Measurements from ENCODE around the gene HMOX2. TPM values are rescaled to one million over a fixed set of nuclear protein-coding genes. Genes with fewer than 3 reads are reported as not detected.

The HMOX2 gene
- total and polyA plus RNA-seq, 9 donors = 25.0 to 73.3 (median 31.6) TPM

GRCh38 chr16:4450931-4451519 lies 25.2 kb upstream of the HMOX2 start:
- intact Hi-C loops (cut with DNase I) = no loop called here
- no peaks in the 10 kb centered on the region for H3K4me1 ChIP-seq (ENCODE audit: insufficient read depth)
- WGBS, 3 donors = 82 to 94% (median 89%) methylated on average over 12 to 14 of the region's 14 CpGs
- no peak overlapping the region for H3K4me3 ChIP-seq
- TF ChIP-seq CTCF (IDR thresholded peaks at IDR 0.05) (no peak), EP300 (IDR thresholded peaks at IDR 0.05) (no peak), POLR2A (IDR thresholded peaks at IDR 0.05) (no peak)
- no peaks in the 10 kb centered on the region for H3K9me3 ChIP-seq
- no peaks in the 10 kb centered on the region for H3K27me3 ChIP-seq
- H3K27ac ChIP-seq = no peak overlapping the region
- H3K36me3 ChIP-seq = no peaks in the 10 kb centered on the region
- DNase-seq = no peak

GRCh38 chr16:4452674-4453073 lies 23.5 kb upstream of the HMOX2 start:
- Histone ChIP-seq H3K27ac (no peak overlapping the region), H3K4me3 (no peak overlapping the region), H3K4me1 (ENCODE audit: insufficient read depth) (no peaks in the 10 kb centered on the region), H3K36me3 (no peaks in the 10 kb centered on the region), H3K27me3 (no peaks in the 10 kb centered on the region), H3K9me3 (no peaks in the 10 kb centered on the region)
- intact Hi-C loops (cut with DNase I) = no loop called here
- WGBS, 3 donors = 95 to 99% (median 97%) methylated on average over 5 of the region's 5 CpGs
- no peak for TF ChIP-seq CTCF (IDR thresholded peaks at IDR 0.05)
- no peak for TF ChIP-seq POLR2A (IDR thresholded peaks at IDR 0.05)
- no peak for TF ChIP-seq EP300 (IDR thresholded peaks at IDR 0.05)
- no peak for DNase-seq

- no peak overlapping the region for H3K4me3 ChIP-seq
- TF ChIP-seq CTCF (IDR thresholded peaks at IDR 0.05) (no peak), EP300 (IDR thresholded peaks at IDR 0.05) (no peak), POLR2A (IDR thresholded peaks at IDR 0.05) (no peak)
- H3K36me3 ChIP-seq = no peaks in the 10 kb centered on the region
- no peak for DNase-seq
- peaks cover 12% of the 10 kb centered on the region for H3K4me1 ChIP-seq (ENCODE audit: insufficient read depth)
- intact Hi-C loops (cut with DNase I) = no loop called here
- no peaks in the 10 kb centered on the region for H3K9me3 ChIP-seq
- no peak overlapping the region for H3K27ac ChIP-seq
- 56 to 68% (median 60%) methylated on average over 9 of the region's 9 CpGs for WGBS, 3 donors
- H3K27me3 ChIP-seq = no peaks in the 10 kb centered on the region
Measured at GRCh38 chr16:4454623-4455022, 21.6 kb upstream of the HMOX2 start.

- 88 to 89% (median 89%) methylated on average over 13 to 14 of the region's 14 CpGs for WGBS, 3 donors
- H3K27ac ChIP-seq = no peak overlapping the region
- H3K27me3 ChIP-seq = no peaks in the 10 kb centered on the region
- TF ChIP-seq CTCF (IDR thresholded peaks at IDR 0.05) (no peak), POLR2A (IDR thresholded peaks at IDR 0.05) (no peak), EP300 (IDR thresholded peaks at IDR 0.05) (no peak)
- no peaks in the 10 kb centered on the region for H3K9me3 ChIP-seq
- peaks cover 13% of the 10 kb centered on the region for H3K4me1 ChIP-seq (ENCODE audit: insufficient read depth)
- no peak for DNase-seq
- no peaks in the 10 kb centered on the region for H3K36me3 ChIP-seq
- no peak overlapping the region for H3K4me3 ChIP-seq
- intact Hi-C loops (cut with DNase I) = no loop called here
Measured at GRCh38 chr16:4455081-4455480, 21.1 kb upstream of the HMOX2 start.
